ENCODE data around the gene LIME1.

LIME1 gene

DNA sequence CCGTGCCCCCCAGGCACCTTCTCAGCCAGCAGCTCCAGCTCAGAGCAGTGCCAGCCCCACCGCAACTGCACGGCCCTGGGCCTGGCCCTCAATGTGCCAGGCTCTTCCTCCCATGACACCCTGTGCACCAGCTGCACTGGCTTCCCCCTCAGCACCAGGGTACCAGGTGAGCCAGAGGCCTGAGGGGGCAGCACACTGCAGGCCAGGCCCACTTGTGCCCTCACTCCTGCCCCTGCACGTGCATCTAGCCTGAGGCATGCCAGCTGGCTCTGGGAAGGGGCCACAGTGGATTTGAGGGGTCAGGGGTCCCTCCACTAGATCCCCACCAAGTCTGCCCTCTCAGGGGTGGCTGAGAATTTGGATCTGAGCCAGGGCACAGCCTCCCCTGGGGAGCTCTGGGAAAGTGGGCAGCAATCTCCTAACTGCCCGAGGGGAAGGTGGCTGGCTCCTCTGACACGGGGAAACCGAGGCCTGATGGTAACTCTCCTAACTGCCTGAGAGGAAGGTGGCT is 39.1 kb upstream of the LIME1 start:
- DNase-seq (ENCODE audit: low read depth) = no peak

- DNase-seq (ENCODE audit: low read depth) = no peak
Observed at GRCh38 chr20:63697868-63698545, 38.5 kb upstream of the LIME1 start.

GRCh38 chr20:63698739-63699465 is 37.6 kb upstream of the LIME1 start:
- no peak for DNase-seq (ENCODE audit: low read depth)

DNA sequence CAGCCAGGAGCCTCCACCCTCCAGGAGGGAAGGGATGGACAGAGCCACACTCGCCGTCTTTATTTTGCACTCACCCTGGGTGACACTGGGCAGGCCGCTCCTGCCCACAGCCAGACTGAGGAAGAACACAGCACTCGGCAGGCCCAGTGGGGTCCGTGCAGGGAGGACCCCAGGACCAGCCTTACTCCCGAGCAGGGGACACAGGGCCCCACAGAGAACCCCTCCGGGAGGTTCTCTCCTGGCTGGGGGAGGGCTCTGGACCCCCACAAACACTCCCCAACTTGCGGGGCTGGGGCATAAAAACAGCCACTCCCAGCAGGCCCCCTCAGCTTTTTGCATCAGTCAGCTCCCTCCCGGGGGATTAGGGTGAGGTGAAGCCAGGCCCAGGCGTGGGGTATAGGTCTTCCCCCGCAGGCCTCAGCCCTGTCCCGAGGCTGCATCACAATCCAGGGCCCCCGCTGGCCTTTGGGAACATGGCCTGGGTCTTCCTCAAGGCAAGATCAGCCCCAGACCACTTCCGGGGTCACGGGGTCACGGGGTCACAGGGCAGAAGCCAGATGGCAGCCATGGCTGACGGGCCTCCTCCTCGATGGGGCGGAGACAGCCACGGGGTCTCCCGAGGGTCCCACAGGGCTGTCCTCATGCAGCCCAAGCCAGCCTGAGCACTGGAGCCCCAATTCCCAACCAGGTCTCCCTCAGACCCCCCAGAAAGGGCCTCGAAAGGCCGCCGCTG is 36.8 kb upstream of the LIME1 start:
- no peak for DNase-seq (ENCODE audit: low read depth)

DNA sequence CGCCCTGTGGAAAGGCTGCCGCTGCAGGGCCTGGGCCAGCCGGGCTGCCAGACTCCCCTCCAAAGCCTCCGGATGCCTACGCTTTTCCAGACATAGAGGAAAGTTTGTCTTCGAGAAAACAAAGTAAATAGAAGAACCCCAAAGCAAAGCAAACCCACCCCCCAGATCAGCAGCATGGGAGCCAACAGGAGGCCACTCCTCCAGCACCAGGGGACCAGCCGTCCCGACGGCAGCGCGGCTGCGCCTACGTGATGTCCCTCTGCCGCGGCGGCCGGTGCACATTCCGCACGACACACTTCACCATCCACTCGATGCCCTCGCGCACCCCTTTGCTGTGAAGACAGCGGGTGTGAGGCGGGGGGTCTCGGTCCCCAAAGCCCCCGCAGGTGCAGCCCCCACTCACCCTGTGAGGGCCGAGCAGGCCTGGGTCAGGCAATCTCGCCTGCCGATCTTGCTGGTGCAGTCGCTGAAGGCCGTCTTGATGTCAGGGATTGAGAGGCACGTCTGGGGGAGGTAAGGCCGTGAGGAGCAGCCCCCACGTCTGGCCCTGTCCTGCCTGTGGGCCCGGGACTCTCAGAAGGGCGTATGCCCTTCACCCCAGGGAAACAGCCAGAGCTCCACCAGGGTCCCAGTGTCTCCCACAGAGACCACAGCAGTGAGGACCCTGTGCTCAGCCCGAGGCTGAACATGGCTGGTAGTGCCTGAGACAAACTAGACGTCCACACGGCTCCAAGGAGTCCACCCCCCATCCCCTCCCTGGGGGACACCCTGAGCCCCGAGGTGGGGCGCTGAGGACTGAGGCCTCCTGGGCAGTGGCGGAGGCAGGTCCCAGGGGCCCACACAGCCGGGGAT is 36.0 kb upstream of the LIME1 start:
- no peak for DNase-seq (ENCODE audit: low read depth)

- no peak for DNase-seq (ENCODE audit: low read depth)
Observed at GRCh38 chr20:63701051-63701328, 35.5 kb upstream of the LIME1 start.

- no peak for DNase-seq (ENCODE audit: low read depth)
Observed at GRCh38 chr20:63701329-63702035, 35.0 kb upstream of the LIME1 start.

- no peak for DNase-seq (ENCODE audit: low read depth)
Observed at GRCh38 chr20:63702036-63702665, 34.3 kb upstream of the LIME1 start.

DNA sequence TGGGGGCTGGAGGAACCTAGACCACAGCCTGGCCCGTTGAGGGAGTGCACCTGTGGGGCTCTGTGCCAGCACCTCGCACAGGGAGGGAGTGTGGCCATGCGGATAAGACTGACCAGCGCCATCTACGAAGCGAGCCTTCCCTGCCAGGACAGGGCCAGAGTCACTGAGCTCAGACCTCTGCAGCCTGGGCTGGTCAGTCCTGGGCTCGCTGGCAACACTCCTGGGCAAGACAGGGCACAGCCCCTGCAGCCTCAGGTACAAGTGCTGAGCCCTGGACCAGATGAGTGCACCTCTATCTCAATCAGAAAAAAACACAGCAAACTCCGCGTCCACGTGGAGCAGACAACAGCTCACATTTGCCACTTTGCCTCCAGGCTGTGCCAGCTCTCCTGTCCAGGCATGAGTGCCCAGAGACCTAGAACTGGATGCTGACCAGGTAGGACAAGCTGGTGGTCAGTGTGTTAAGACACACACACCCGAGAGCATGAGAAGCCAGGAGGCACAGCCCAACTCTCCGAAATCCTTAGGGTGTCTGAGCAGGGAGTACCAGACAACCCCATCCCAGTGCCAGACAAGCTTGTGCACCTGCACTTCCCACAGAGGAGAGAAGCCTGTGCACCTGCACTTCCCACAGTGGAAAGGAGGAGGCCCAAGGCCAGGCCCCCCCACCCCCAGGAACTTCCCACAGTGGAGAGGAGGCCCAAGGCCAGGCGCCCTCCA is 33.6 kb upstream of the LIME1 start:
- no peak for DNase-seq (ENCODE audit: low read depth)

GRCh38 chr20:63703471-63703975 is 32.9 kb upstream of the LIME1 start:
- DNase-seq (ENCODE audit: low read depth) = no peak

DNA sequence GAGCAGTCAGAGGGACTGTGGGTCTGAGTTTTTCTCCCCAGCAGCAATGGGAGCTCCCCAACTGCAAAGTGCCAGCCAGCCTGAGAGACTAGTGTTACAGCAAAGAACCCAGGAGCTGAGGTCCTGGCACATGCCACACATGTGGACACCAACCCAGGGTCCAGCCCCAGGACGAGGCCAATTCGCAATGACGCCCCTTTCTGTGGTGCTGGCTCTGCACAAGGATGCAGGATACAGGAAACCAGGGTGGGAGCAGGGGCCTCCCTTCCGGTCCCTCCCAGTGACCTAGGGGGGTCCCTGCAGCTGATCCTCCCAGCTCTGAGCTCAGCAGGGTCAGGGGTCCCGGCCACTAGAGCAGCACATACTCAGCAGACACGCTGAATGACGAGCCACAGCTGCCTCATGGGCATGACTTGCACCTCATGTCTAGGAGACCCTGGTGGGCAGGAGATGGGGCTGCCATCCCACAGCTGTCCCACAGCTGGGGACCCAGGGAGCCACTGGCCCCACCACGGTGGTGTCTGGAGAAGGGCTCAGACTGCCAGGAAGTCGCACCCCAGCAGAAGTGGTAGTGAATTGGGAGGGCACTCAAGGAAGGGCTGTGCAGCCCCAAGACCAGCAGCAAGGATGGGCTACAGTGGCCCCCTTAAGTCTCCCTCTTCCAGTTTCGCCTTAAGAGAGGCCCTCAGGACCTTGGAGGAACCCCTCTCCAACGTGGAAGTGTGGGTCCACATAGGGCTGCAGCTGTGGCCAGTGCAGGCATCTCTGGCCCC is 32.3 kb upstream of the LIME1 start:
- DNase-seq (ENCODE audit: low read depth) = no peak

GRCh38 chr20:63704749-63705117 is 31.7 kb upstream of the LIME1 start:
- no peak for DNase-seq (ENCODE audit: low read depth)

- no peak for DNase-seq (ENCODE audit: low read depth)
Observed at GRCh38 chr20:63705232-63706026, 31.0 kb upstream of the LIME1 start.

- no peak for DNase-seq (ENCODE audit: low read depth)
Observed at GRCh38 chr20:63706027-63706695, 30.3 kb upstream of the LIME1 start.

- peak; percentile 47 for DNase-seq (ENCODE audit: low read depth)
Observed at GRCh38 chr20:63706852-63707557, 29.5 kb upstream of the LIME1 start.

DNA sequence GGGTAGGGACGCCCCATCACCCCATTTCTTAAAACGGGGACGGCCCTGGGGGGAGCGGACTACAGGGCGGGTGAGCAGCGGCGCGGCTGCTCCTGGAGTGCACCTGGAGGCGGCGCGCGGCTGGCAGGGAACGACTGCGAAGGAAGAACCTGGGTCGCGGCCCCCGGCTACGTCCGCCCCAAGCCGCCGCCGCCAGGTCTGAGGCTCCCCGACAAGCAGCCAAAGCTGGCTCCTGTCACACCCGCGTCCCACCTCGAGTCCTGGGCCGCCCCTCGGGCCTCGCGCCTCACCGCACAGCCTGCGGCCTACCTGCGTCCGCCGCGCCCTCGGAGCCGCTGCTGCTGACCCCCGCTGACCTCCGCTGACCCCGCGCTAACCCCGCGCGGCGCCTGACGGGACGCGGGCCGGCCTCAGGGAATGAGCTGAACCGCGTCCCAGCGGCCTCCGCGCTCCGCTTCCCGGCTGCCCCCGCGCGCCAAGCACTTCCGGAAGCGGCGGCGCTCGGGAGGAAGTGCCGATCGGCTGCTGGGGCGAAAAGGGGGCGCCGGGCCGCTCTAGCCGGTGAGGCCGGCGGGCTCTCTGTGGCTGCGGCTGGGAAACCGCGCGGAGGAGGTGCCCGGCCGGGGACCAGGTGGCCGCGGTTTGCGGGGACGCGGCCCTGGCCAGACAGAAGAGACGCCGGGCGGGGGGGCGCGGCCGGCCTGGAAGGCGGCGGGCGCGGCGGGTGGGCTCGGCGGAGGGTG is 28.7 kb upstream of the LIME1 start, which contains the start of the genes ARFRP1 and ZGPAT:
Gene ARFRP1 (minus strand): TSS at position 419 of the 743 bp plus-strand sequence. CDS start 885 bp downstream, outside the sequence.
Gene ZGPAT (plus strand): TSS at position 482 of the 743 bp plus-strand sequence. CDS start 542 bp downstream, outside the sequence.
- DNase-seq (ENCODE audit: low read depth) = peak; percentile 86
